HG03103 (cell line): ENCODE results near the gene TTC13.
"Not testable (repeated sequence)": the region's sequence is repeated elsewhere in the genome, so short reads cannot be mapped to it uniquely, and the experiment has no call there.

Experiments used
- ATAC-seq: cut with Tn5 transposase; IDR thresholded peaks from one replicate; pipeline ENCODE4 v1.9.1; 2021; ENCODE audit warnings: low read depth; ENCODE audit not compliant: unreplicated experiment

TTC13 gene

DNA sequence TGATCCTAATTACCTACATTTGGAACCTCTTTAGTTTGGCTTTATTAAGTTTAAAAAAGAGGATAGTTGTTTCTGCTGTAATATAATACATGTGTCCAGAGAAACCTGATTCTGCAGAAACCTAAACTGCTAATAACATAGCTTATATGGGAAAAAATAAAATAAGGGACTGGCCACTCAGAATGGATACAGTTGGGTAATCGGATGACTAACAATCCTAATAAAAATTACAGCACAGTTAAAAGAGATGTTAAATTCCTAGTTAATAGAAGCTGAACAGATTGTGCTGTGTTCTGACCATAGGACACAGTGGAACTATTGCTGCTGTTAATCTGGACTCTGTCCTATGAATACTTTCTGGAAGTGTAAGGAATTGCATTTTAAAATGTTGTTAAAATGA, 16.2 kb upstream of the TTC13 start:
- ATAC-seq = no peak

- ATAC-seq = no peak
Observed at GRCh38 chr1:230992100-230992774, 13.6 kb upstream of the TTC13 start.

- no peak for ATAC-seq
Observed at GRCh38 chr1:230987448-230987847, 8.8 kb upstream of the TTC13 start.

DNA sequence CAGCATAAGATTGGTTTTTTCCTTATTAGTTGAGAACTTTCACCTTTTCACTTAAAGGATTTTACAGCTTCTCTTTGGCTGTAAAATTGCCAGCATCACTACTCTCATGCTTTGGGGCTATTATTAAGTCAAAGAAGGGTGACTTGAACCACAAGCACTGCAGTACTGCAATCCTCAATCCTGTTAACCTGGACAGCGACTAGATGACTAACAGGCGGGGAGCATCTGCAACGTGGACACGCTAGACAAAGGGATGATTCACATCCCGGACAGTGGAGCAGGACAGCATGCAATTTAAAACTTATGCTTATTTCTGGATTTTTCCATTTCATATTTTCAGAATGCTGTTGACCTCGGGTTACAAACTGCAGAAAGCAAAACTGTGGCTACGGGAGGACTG, 8.3 kb upstream of the TTC13 start:
- ATAC-seq = no peak

- no peak for ATAC-seq
Observed at GRCh38 chr1:230985711-230986110, 7.0 kb upstream of the TTC13 start.

DNA sequence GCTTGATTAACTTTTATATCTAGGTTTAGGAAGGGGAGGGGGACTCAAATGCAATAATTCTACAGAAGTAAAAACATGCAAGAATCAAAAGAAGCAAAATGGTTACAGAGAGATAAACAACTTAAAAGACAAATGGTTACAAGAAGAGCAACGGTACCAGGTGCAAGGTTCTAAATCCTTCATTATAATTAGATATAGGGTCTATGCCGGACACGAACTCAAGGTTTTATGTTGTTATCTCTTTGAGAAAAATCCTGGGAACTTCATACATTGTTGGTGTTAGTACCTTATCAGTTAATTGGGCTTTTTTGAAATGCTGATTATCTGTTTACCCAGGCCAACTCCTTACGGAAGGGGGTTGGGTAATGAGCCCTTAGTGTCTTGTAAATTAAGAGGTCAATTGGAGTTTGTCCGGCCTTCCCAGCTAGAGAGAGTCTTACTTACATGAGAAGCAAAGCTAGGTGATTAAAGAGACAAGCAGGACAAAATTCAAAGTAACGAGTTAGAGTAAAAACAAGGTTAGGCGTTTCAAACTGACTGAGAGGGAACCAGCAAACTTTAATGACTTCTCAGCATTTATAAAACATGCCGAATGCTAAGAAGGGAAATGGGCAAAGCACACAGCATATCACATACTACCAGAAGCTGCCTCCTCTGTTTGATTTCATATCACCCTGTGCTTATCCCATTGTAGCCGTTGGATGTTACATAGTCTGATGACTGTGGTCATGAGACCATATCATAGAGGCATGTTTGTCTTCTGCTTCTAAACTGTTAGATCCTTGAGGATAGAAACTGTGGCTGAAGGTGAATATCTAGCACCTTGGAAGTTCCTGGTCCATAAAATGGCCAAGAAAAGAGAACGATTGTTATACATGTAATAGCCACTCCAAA, 6.2 kb upstream of the TTC13 start:
- ATAC-seq = not testable (repeated sequence)

DNA sequence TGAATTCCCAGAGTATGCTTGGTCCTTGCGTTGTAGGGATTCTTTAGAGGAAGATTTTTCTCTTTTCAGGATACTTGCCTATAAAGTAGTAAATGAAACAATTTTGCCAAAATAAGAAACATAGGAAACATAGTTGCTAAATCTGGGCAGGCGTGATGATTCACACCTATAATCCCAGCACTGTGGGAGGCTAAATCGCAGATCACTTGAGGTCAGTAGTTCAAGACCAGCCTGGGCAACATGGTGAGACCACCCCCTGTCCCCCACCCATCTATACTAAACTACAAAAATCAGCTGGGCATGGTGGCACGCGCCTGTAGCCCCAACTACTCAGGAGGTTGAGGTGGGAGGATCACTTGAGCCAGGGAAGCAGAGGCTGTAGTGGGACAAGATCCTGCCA, 5.2 kb upstream of the TTC13 start:
- no peak for ATAC-seq

DNA sequence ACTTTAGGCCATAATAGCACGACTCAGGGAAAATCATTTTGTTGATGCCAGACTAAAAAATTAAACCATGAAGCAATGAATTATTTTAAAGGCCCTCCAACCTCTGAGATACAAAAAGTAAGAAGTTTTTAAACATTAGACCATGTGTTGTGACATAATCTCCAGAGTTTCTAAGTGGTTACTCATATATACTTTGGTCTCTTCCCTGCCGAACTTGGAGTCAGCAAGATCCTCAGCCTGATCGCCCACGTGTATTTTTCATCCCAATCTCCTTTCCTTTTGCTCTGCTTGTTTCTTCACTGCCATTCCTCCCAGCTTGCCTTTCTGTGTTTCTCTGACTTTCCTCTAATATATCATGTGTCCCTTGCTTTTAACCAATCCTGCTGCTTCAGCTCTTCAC, 4.0 kb upstream of the TTC13 start:
- no peak for ATAC-seq

- ATAC-seq = no peak
Observed at GRCh38 chr1:230979952-230980351, 1.3 kb upstream of the TTC13 start.

DNA sequence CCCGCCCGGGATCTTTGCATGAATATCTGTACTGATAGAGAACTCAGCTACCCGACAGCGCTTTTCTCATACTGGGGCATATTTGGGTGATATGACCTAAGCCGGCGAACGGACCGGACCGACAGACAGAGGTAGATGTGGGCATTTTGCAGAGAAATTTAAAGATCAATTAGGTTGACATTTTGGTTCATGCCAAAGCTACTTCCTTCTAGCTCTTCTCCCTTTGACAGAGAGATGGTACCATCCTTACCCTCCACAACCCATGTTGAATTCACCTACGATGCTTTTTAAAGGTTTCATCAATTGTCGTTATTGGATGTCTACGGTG, 692 bp upstream of the TTC13 start:
- ATAC-seq = no peak

DNA sequence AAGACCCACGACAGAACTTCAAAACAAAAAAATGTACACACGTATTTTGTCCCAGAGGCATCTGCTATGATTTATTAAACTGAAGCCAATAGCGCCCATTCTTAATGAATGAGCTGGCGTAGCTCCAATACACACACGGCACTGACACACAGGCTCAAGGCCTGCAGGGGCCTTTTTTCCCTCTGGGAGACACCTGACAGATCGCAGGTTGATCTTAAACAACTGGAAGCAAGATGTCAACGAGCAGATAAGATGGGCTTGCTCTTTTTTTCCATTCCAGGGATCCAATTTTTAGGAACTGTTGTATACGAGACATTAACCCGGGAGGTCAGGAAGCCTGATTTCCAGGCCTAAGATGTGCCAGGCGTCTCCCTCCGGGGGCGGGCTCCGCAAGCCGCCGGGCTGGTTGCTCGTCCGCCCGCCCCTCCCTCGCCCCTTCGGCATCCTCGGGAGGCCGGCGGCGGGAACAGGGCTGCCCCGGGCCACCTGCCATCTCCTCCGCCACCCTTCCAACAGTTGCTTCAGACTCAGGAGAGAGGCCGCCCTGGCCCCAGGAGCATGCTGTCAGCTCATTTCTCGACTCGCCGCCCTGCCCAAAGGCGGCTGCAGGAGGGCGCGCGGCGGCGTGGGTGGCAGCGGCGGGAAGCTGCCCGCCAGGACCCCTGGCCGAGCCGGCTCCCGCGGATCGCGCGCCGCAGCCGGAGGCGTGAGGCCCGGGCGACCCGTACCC, 735 bp downstream of the TTC13 start:
- ATAC-seq = peak; percentile 0

- no peak for ATAC-seq
Observed at GRCh38 chr1:230976825-230977747, 1.6 kb downstream of the TTC13 start.

DNA sequence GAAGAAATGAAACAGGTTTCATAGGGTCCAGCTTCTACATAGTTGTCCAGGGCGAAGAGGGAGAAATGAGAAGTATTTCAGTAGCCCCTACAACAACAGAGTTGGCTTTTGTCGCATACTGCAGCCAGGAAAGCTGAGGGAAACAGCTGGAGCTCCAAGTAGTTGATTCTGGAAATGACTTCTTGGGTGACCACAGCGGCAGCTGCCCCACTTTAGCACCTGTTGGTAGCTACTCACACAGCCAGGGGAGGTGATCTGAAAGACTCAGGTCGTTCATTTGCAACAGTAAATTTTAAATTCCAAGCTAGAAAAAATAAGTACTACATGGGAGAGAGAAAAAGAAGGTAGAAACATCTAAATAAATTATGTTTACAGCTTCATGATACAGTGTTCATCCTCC, 2.3 kb downstream of the TTC13 start:
- no peak for ATAC-seq

DNA sequence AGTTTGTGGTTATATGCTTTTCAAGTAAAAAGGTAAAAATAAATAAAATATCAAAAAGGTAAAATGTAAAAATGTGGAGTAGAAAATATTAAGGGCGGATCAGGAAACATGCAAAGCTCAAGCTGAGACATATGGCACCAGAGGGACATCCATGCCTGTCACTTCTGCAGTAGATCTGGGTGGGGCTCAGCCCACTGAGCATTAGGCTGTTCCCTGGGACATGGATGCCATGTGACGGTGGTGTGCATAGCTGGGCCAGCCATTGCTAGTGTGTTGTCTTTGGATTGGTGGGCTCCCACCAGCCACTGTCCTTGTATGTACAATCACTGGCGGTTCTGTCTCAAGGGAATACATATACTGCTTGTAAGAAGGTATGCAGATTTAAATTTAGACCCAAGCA, 3.0 kb downstream of the TTC13 start:
- no peak for ATAC-seq

GRCh38 chr1:230972855-230973271, 5.8 kb downstream of the TTC13 start:
- peak; percentile 75 for ATAC-seq

GRCh38 chr1:230971771-230972170, 6.9 kb downstream of the TTC13 start:
- ATAC-seq = no peak

DNA sequence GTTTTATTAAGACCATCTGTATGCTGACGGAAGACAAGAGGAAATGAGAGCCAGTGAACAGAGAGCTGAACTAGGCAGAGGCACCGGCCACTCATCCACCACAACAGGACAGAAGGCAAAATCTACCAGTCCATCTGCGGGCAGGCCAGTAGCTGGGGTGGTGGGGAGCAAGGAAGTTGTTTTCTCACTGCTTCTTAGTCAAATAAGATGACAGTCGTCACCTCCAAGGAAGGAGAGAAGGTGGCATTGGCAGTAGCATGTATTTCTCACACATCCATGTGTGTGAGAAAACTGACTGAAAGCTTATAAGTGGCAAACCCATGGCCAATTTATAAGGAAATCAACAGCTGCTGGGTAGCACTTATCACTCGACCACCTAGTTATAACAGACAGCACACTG, 8.2 kb downstream of the TTC13 start:
- ATAC-seq = no peak

DNA sequence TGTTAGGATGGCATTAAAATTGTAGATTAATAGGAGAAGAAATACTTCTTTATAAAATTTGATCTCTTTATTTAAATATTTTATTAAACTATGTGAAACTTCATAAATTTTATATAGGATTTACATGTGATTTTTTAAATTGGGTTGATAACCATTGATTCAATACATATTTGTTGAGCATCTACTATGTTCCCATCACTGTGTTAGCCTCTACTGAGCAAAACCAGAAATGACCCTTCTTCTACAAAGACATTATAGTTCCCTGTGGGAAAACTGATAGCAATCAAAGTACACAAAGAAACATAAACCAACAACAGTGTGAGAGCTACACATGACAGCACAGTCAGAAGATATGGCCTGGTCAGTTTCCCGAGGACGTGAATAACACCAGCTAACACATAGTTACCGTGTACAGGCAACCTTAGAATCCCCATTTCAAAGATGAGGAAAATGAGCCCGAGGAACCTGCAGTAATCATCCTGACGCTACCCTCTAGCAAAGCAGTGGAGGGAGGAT, 12.2 kb downstream of the TTC13 start:
- no peak for ATAC-seq

- ATAC-seq = no peak
Observed at GRCh38 chr1:230965535-230965934, 13.1 kb downstream of the TTC13 start.

GRCh38 chr1:230964896-230965295, 13.8 kb downstream of the TTC13 start:
- no peak for ATAC-seq
